Skeletal muscle tissue (tissue), 5 donors: Measurements from ENCODE around the gene PROC. TPM values are rescaled to one million over a fixed set of nuclear protein-coding genes. Genes with fewer than 3 reads are reported as not detected.

Experiments used
- H3K27ac ChIP-seq: one replicate; pipeline ENCODE4 v1.7.0; 2013; ENCODE audit warnings: mild to moderate bottlenecking, low read depth, low read length, inconsistent platforms
- H3K27me3 ChIP-seq, 3 donors: one replicate each; pipeline ENCODE4 v1.7.0; 2013; ENCODE audit warnings: low read length in 3 of 3; ENCODE audit not compliant: control insufficient read depth in 3 of 3, insufficient read depth in 3 of 3
- H3K36me3 ChIP-seq, 3 donors: one replicate each; pipeline ENCODE4 v1.7.0; 2013; ENCODE audit warnings: low read length in 3 of 3; ENCODE audit not compliant: control insufficient read depth in 3 of 3, insufficient read depth in 3 of 3
- H3K4me1 ChIP-seq, 3 donors: one replicate each; pipeline ENCODE4 v1.7.0; 2013; ENCODE audit warnings: low read length in 3 of 3, mild to moderate bottlenecking in 3 of 3; ENCODE audit not compliant: control insufficient read depth in 3 of 3, insufficient read depth in 3 of 3
- H3K4me3 ChIP-seq, 3 donors: one replicate each; pipeline ENCODE4 v1.7.0; 2013; ENCODE audit warnings: low read length in 3 of 3
- H3K9ac ChIP-seq, 3 donors: one replicate each; pipeline ENCODE4 v1.7.0; 2013; ENCODE audit warnings: low read length in 3 of 3, mild to moderate bottlenecking in 3 of 3, moderate library complexity in 2 of 3, low read depth in 1 of 3
- H3K9me3 ChIP-seq, 3 donors: one replicate each; pipeline ENCODE4 v1.7.0; 2013; ENCODE audit warnings: low read length in 3 of 3; ENCODE audit not compliant: control insufficient read depth in 3 of 3
- small RNA-seq: library from RNA; depleted of rRNA; stranded (forward); fragments of <200 nt; gene quantifications from one replicate; pipeline ENCODE3, GENCODE V24; 2014
- total RNA-seq: library from RNA; depleted of rRNA; stranded (reverse); fragments of >200 nt; gene quantifications from one replicate; pipeline ENCODE4 v1.2.3, GENCODE V29; 2014
- donor health status: Osteomylitis.

Gene PROC
- total RNA-seq, 1 donor from 2014 or later, result not detected

DNA sequence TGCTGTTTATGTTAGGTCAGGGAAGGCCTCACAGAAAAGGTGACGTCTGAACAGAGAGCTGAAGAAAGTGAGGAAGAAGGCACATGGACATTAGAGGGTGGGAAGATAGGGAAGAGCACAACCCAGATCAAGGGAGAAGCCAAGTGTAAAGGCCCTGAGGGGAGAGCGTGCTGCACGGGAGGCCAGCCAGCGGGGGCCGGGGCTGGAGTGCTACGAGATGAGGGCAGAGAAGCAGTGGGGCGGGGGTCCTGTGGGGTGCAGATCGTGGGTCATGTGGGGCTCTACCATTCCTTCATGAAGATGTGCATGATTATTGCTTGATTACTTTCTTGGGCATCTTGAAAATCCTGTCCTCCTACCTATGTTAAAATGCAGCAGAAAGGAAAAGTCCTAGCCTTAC, 50.8 kb downstream of the PROC start:
- Histone ChIP-seq H3K4me1 (no peaks in the 10 kb centered on the region), H3K27ac (no peak overlapping the region), H3K36me3 (peaks cover 0 to 14% (median 13%) of the 10 kb centered on the region in 3 donors), H3K4me3 (no peak overlapping the region), H3K9ac (no peak overlapping the region), H3K9me3 (no peaks in the 10 kb centered on the region), H3K27me3 (no peaks in the 10 kb centered on the region)

DNA sequence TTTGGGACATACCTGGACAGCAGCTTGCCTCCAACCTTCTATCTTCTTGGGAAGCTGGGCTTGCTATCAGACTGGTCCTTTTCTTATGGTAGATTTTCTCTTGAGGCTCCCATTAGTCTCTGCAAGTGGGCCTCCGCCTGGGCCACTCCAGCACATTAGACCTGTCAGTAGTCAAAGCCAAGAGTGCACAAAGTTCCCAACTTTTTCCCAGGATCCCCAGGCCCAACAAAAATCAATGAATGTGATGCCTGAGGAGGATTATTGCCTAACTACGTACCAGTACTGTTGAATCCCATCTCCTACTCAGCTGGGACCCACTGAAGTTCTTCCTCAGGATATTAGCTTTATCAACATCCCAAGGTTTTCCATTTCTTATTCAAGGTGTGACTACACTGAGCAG, 51.7 kb downstream of the PROC start:
- H3K9me3 ChIP-seq, result no peaks in the 10 kb centered on the region
- no peak overlapping the region for H3K9ac ChIP-seq
- H3K27me3 ChIP-seq, result no peaks in the 10 kb centered on the region
- no peak overlapping the region for H3K27ac ChIP-seq
- H3K4me1 ChIP-seq, result no peaks in the 10 kb centered on the region
- H3K36me3 ChIP-seq, result peaks cover 0 to 14% (median 13%) of the 10 kb centered on the region in 3 donors
- no peak overlapping the region for H3K4me3 ChIP-seq

DNA sequence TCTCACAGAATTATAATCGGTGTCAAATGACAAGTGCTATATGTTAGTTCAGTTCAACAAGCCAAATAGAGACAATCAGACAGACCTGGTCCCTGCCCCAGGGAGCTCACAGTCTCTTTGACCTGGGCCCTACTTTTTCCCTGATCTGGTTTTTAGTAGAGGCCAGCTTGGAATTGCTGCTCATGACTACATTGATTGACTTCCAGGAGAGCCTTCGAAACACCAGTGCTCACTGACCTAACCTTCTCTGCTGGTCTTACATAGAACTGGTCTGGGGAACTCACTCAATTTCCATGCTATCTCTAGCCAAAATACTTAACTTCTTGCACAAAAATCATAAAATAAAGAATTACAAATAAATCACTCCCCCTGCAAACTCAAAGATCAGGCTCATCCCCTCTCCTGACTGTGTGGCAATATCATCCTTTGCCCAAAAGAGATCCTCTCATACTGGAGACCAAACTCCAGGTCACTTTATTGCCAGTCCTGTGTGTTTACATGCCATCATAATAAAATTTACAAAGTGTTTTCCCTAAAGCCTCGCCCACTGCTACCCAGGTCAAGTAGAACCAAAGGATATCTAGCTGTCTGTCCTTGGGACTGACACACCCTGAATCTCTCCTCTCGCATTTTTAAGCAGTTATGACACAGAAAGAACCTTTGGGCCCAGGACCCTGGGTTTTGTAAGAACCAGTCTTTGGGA, 53.2 kb downstream of the PROC start:
- Histone ChIP-seq H3K27ac (no peak overlapping the region), H3K4me3 (no peak overlapping the region), H3K4me1 (no peaks in the 10 kb centered on the region), H3K27me3 (no peaks in the 10 kb centered on the region), H3K36me3 (peaks cover 0 to 10% (median 9%) of the 10 kb centered on the region in 3 donors), H3K9me3 (no peaks in the 10 kb centered on the region), H3K9ac (no peak overlapping the region)

DNA sequence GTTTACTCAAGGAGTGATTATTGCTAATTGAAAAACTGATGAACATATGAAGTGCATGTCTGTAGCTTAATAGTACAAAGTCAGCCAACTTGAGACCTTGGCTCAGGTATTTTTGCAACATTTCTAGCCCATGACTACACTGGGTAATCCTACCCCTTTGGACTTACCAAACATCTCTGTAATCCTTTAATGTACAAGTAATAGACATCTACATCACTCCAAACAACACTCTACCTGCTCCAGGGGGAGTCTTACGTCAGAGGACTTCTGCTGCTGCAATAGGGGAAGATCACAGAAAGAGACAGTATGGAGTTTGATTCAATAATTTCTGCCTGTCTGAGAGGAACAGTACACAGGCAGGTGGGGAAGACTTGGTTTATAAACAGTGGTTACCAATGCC, 54.0 kb downstream of the PROC start:
- Histone ChIP-seq H3K4me1 (no peaks in the 10 kb centered on the region), H3K9ac (no peak overlapping the region), H3K4me3 (no peak overlapping the region), H3K9me3 (no peaks in the 10 kb centered on the region), H3K27me3 (no peaks in the 10 kb centered on the region), H3K27ac (no peak overlapping the region), H3K36me3 (peaks cover 0 to 7% (median 6%) of the 10 kb centered on the region in 3 donors)

DNA sequence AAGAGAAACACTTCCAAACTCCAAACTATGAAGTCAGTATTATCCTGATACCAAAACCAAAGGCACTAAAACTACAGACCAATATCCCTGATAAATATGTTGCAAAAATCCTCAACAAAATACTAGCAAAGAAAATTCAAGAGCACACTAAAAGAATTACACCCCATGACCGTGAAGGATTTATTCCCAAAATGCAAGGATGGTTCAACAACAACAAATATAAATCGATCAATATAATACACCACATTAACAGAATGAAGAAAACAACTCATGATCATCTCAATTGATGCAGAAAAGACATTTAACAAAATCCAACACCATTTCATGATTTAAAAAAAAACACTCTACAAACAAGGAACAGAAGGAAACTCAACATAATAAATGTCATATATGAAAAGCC, 57.6 kb downstream of the PROC start:
- H3K9ac ChIP-seq, result no peak overlapping the region
- H3K9me3 ChIP-seq, result no peaks in the 10 kb centered on the region
- no peaks in the 10 kb centered on the region for H3K4me1 ChIP-seq
- H3K27me3 ChIP-seq, result no peaks in the 10 kb centered on the region
- H3K36me3 ChIP-seq, result peaks cover 1 to 9% (median 4%) of the 10 kb centered on the region in 3 donors
- no peak overlapping the region for H3K4me3 ChIP-seq
- no peak overlapping the region for H3K27ac ChIP-seq

Small RNA genes lying within 50 kb of the gene (small RNA-seq; reads per million reads assigned to genes)
- gene MIR4783, result not detected
- gene RNU4-48P, result not detected

Other genes with a start within 250 kb of the PROC start
- 2.6 TPM for gene CYP27C1, start 198.1 kb upstream of the PROC start, total RNA-seq
- gene ERCC3, start 124.3 kb upstream of the PROC start, total RNA-seq, result 28.7 TPM
- 21.9 TPM for gene MAP3K2, start 30.5 kb upstream of the PROC start, total RNA-seq
- 24.5 TPM for gene IWS1, start 108.1 kb downstream of the PROC start, total RNA-seq
- gene MYO7B, start 117.3 kb downstream of the PROC start, total RNA-seq, result 1.0 TPM
- 1.0 TPM for gene GPR17, start 227.7 kb downstream of the PROC start, total RNA-seq